Astrocyte (in vitro differentiated cells and primary cell): ENCODE measurements around the gene ZNF593.

Experiments used
- EZH2 ChIP-seq: IDR thresholded peaks from 2 replicates; pipeline ENCODE4 v1.6.1; 2012; ENCODE audit warnings: mild to moderate bottlenecking, low read length, inconsistent platforms; ENCODE audit not compliant: insufficient read depth
- TF ChIP-seq, protein P1 (sequence below): IDR thresholded peaks from 2 replicates; pipeline ENCODE4 v1.5.1; 2011; ENCODE audit warnings: low read depth, mild to moderate bottlenecking, inconsistent platforms, low read length, moderate library complexity; ENCODE audit not compliant: insufficient read depth

GRCh38 chr1:26134466-26134865 is 35.2 kb upstream of the ZNF593 start:
- TF ChIP-seq, protein P1, sequence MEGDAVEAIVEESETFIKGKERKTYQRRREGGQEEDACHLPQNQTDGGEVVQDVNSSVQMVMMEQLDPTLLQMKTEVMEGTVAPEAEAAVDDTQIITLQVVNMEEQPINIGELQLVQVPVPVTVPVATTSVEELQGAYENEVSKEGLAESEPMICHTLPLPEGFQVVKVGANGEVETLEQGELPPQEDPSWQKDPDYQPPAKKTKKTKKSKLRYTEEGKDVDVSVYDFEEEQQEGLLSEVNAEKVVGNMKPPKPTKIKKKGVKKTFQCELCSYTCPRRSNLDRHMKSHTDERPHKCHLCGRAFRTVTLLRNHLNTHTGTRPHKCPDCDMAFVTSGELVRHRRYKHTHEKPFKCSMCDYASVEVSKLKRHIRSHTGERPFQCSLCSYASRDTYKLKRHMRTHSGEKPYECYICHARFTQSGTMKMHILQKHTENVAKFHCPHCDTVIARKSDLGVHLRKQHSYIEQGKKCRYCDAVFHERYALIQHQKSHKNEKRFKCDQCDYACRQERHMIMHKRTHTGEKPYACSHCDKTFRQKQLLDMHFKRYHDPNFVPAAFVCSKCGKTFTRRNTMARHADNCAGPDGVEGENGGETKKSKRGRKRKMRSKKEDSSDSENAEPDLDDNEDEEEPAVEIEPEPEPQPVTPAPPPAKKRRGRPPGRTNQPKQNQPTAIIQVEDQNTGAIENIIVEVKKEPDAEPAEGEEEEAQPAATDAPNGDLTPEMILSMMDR: no peak
- no peak for TF ChIP-seq EZH2
